RWPE2 (cell line): ENCODE measurements around the gene PPDPF.
"Not testable (repeated sequence)": the region's sequence is repeated elsewhere in the genome, so short reads cannot be mapped to it uniquely, and the experiment has no call there.

ENCODE experiments used
- ATAC-seq: fragments of 200-7000 bp; cut with Tn5 transposase; 3 replicates; pipeline ENCODE4 v1.9.1; 2021; ENCODE audit warnings: low read depth
- DNase-seq: peaks from one replicate; pipeline ENCODE4 v3.0.0-alpha.2; 2020; ENCODE audit warnings: low spot score
- H3K27ac ChIP-seq: fragments of 450-650 bp; 2 replicates; pipeline ENCODE4 v1.5.1; 2017; ENCODE audit warnings: mild to moderate bottlenecking; ENCODE audit not compliant: poor library complexity, severe bottlenecking
- H3K27me3 ChIP-seq: fragments of 250-450 bp; sonication (Bioruptor Pico); 2 replicates; pipeline ENCODE4 v1.5.1; 2021; ENCODE audit warnings: mild to moderate bottlenecking, moderate library complexity; ENCODE audit not compliant: insufficient read depth, poor library complexity, severe bottlenecking
- H3K36me3 ChIP-seq: fragments of 250-450 bp; sonication (Bioruptor Pico); 2 replicates; pipeline ENCODE4 v1.5.1; 2020; ENCODE audit warnings: low read depth, mild to moderate bottlenecking, moderate library complexity
- H3K4me1 ChIP-seq: fragments of 250-450 bp; sonication (Bioruptor Pico); 2 replicates; pipeline ENCODE4 v1.5.1; 2021; ENCODE audit warnings: mild to moderate bottlenecking, moderate library complexity; ENCODE audit not compliant: insufficient read depth, poor library complexity, severe bottlenecking
- H3K4me3 ChIP-seq: fragments of 250-450 bp; sonication (Bioruptor Pico); 2 replicates; pipeline ENCODE4 v1.5.1; 2021; ENCODE audit warnings: mild to moderate bottlenecking, moderate library complexity; ENCODE audit not compliant: severe bottlenecking
- H3K9me3 ChIP-seq: fragments of 250-450 bp; sonication (Bioruptor Pico); 2 replicates; pipeline ENCODE4 v1.5.1; 2021; ENCODE audit warnings: mild to moderate bottlenecking, moderate library complexity; ENCODE audit not compliant: severe bottlenecking
- CTCF ChIP-seq: fragments of 450-650 bp; IDR thresholded peaks from one replicate; pipeline ENCODE4 v1.5.1; 2017; ENCODE audit warnings: mild to moderate bottlenecking, moderate library complexity; ENCODE audit not compliant: poor library complexity, severe bottlenecking

PPDPF gene

GRCh38 chr20:63567386-63568169, 47.0 kb downstream of the PPDPF start:
- Histone ChIP-seq H3K9me3 (no peaks in the 10 kb centered on the region), H3K27ac (no peak overlapping the region), H3K36me3 (peaks cover 36% of the 10 kb centered on the region), H3K27me3 (no peaks in the 10 kb centered on the region), H3K4me3 (no peak overlapping the region), H3K4me1 (no peaks in the 10 kb centered on the region)
- ATAC-seq, result no peak
- DNase-seq, result peak; percentile 89
- TF ChIP-seq CTCF, result no peak

GRCh38 chr20:63568170-63568981, 47.8 kb downstream of the PPDPF start:
- Histone ChIP-seq H3K9me3 (no peaks in the 10 kb centered on the region), H3K4me3 (no peak overlapping the region), H3K36me3 (peaks cover 38% of the 10 kb centered on the region), H3K27ac (no peak overlapping the region), H3K4me1 (no peaks in the 10 kb centered on the region), H3K27me3 (no peaks in the 10 kb centered on the region)
- TF ChIP-seq CTCF, result no peak
- DNase-seq (peak; percentile 89), ATAC-seq (no peak; the same call in 2 of the 3 replicates)

GRCh38 chr20:63568986-63569949, 48.7 kb downstream of the PPDPF start:
- no peak overlapping the region for H3K4me3 ChIP-seq
- peak; percentile 85 for DNase-seq
- H3K4me1 ChIP-seq, result no peaks in the 10 kb centered on the region
- peaks cover 32% of the 10 kb centered on the region for H3K36me3 ChIP-seq
- no peak for TF ChIP-seq CTCF
- H3K9me3 ChIP-seq, result no peaks in the 10 kb centered on the region
- no peak overlapping the region for H3K27ac ChIP-seq
- H3K27me3 ChIP-seq, result no peaks in the 10 kb centered on the region
- ATAC-seq, result no peak

- TF ChIP-seq CTCF, result no peak
- Histone ChIP-seq H3K36me3 (peaks cover 32% of the 10 kb centered on the region), H3K27ac (no peak overlapping the region), H3K4me3 (no peak overlapping the region), H3K4me1 (peaks cover under 1% of the 10 kb centered on the region), H3K9me3 (no peaks in the 10 kb centered on the region), H3K27me3 (no peaks in the 10 kb centered on the region)
- DNase-seq (peak; percentile 83), ATAC-seq (no peak)
These were observed 49.9 kb downstream of the PPDPF start for GRCh38 chr20:63570281-63571086.

GRCh38 chr20:63571087-63571478, 50.5 kb downstream of the PPDPF start:
- H3K9me3 ChIP-seq, H3K27me3 ChIP-seq, H3K27ac ChIP-seq, H3K4me1 ChIP-seq, ATAC-seq, DNase-seq, H3K4me3 ChIP-seq: not testable (repeated sequence)
- H3K36me3 ChIP-seq, result peaks cover 27% of the 10 kb centered on the region
